GM23338 (cell line): ENCODE data around the gene SFT2D1. TPM values are rescaled to one million over a fixed set of nuclear protein-coding genes. Genes with fewer than 3 reads are reported as not detected.

Source experiments
- ATAC-seq: fragments of 200-7000 bp; cut with Tn5 transposase; 3 replicates; pipeline ENCODE4 v1.9.1; 2020
- DNase-seq: peaks from one replicate; pipeline ENCODE4 v3.0.0-alpha.2; 2015; ENCODE audit warnings: low spot score
- H2AFZ ChIP-seq: fragments of 200-600 bp; sonication (generic); 2 replicates; pipeline ENCODE4 v1.8.0; 2016; ENCODE audit warnings: antibody characterized with exemption, mild to moderate bottlenecking, moderate library complexity
- H3F3A ChIP-seq: fragments of 200-600 bp; sonication (generic); replicated peaks from 2 replicates; pipeline ENCODE4 v1.8.0; 2017; ENCODE audit warnings: antibody characterized with exemption, mixed run types, low read depth
- H3K27ac ChIP-seq: fragments of 200-600 bp; sonication (generic); 2 replicates; pipeline ENCODE4 v1.6.1; 2016; ENCODE audit warnings: low read depth
- H3K27me3 ChIP-seq: fragments of 200-600 bp; sonication (generic); 2 replicates; pipeline ENCODE4 v1.8.0; 2016; ENCODE audit warnings: mild to moderate bottlenecking, mixed run types, moderate library complexity; ENCODE audit not compliant: insufficient read depth
- H3K36me3 ChIP-seq: fragments of 200-600 bp; sonication (generic); 2 replicates; pipeline ENCODE4 v1.8.0; 2016; ENCODE audit warnings: mild to moderate bottlenecking; ENCODE audit not compliant: insufficient read depth
- H3K4me1 ChIP-seq: fragments of 200-600 bp; sonication (generic); 2 replicates; pipeline ENCODE4 v1.8.0; 2016; ENCODE audit warnings: mild to moderate bottlenecking, moderate library complexity; ENCODE audit not compliant: insufficient read depth
- H3K4me2 ChIP-seq: fragments of 200-600 bp; sonication (generic); 2 replicates; pipeline ENCODE4 v1.7.1; 2017; ENCODE audit warnings: mixed run types
- H3K4me3 ChIP-seq: fragments of 200-600 bp; sonication (generic); 2 replicates; pipeline ENCODE4 v1.6.1; 2016; ENCODE audit warnings: mixed run types
- H3K79me2 ChIP-seq: fragments of 200-600 bp; sonication (generic); replicated peaks from 2 replicates; pipeline ENCODE4 v1.8.0; 2017; ENCODE audit warnings: mild to moderate bottlenecking; ENCODE audit not compliant: insufficient read depth
- H3K9me2 ChIP-seq: fragments of 200-600 bp; sonication (generic); 2 replicates; pipeline ENCODE4 v1.8.0; 2017; ENCODE audit not compliant: insufficient read depth
- H4K20me1 ChIP-seq: fragments of 200-600 bp; sonication (generic); replicated peaks from 2 replicates; pipeline ENCODE4 v1.8.0; 2017; ENCODE audit warnings: mild to moderate bottlenecking; ENCODE audit not compliant: insufficient read depth
- H3K27ac Mint-ChIP-seq: 2 replicates; pipeline ENCODE4 v1.8.0; 2020; ENCODE audit warnings: inconsistent platforms, mild to moderate bottlenecking, moderate library complexity, mixed read lengths
- H3K27me3 Mint-ChIP-seq: 3 replicates; pipeline ENCODE4 v1.8.0; 2022; ENCODE audit warnings: low read depth, mild to moderate bottlenecking, moderate library complexity, mixed read lengths, inconsistent platforms; ENCODE audit not compliant: insufficient read depth, poor library complexity
- H3K36me3 Mint-ChIP-seq: 3 replicates; pipeline ENCODE4 v1.8.0; 2021; ENCODE audit warnings: low read depth, mild to moderate bottlenecking, inconsistent platforms, moderate library complexity, mixed read lengths
- H3K4me1 Mint-ChIP-seq: 3 replicates; pipeline ENCODE4 v1.8.0; 2020; ENCODE audit warnings: mild to moderate bottlenecking, inconsistent platforms, mixed read lengths
- H3K4me3 Mint-ChIP-seq: 3 replicates; pipeline ENCODE4 v1.8.0; 2021; ENCODE audit warnings: moderate library complexity, mild to moderate bottlenecking, inconsistent platforms, mixed read lengths
- H3K9me3 Mint-ChIP-seq: 3 replicates; pipeline ENCODE4 v1.8.0; 2020; ENCODE audit warnings: moderate library complexity, mild to moderate bottlenecking, inconsistent platforms, mixed read lengths
- CREB1 ChIP-seq: fragments of 250-450 bp; sonication (Bioruptor Pico); IDR thresholded peaks from 2 replicates; pipeline ENCODE4 v1.5.0; 2020; ENCODE audit warnings: low read depth, mild to moderate bottlenecking, moderate library complexity
- CTCF ChIP-seq, 2 experiments: fragments of 200-600 bp in 1 of 2; sonication (generic) in 1 of 2; conservative IDR thresholded peaks; 2 replicates each; pipeline versions ENCODE4 v1.5.1 to v1.6.1; 2016 to 2017; ENCODE audit warnings: antibody characterized with exemption in 2 of 2, low read depth in 2 of 2, mild to moderate bottlenecking in 2 of 2, moderate library complexity in 1 of 2
- ETS1 ChIP-seq: IDR thresholded peaks from 2 replicates; pipeline ENCODE4 v1.6.1; 2016; ENCODE audit warnings: antibody characterized with exemption
- EZH2 ChIP-seq: fragments of 200-600 bp; sonication (generic); IDR thresholded peaks from one replicate; pipeline ENCODE4 v1.8.0; 2017; ENCODE audit warnings: antibody characterized with exemption, mild to moderate bottlenecking, low read depth; ENCODE audit not compliant: unreplicated experiment
- EZH2phosphoT487 ChIP-seq: fragments of 200-600 bp; sonication (generic); IDR thresholded peaks from one replicate; pipeline ENCODE4 v1.8.1; 2018; ENCODE audit warnings: antibody characterized with exemption; ENCODE audit not compliant: unreplicated experiment
- JUNB ChIP-seq: IDR thresholded peaks from one replicate; pipeline ENCODE4 v1.6.1; 2016; ENCODE audit warnings: antibody characterized with exemption; ENCODE audit not compliant: unreplicated experiment
- NANOG ChIP-seq: IDR thresholded peaks from 2 replicates; pipeline ENCODE4 v1.6.1; 2016; ENCODE audit warnings: antibody characterized with exemption, borderline replicate concordance
- POLR2AphosphoS5 ChIP-seq: IDR thresholded peaks from 2 replicates; pipeline ENCODE4 v1.6.1; 2016; ENCODE audit warnings: antibody characterized with exemption, low read depth
- REST ChIP-seq: IDR thresholded peaks from one replicate; pipeline ENCODE4 v1.6.1; 2018; ENCODE audit warnings: antibody characterized with exemption; ENCODE audit not compliant: unreplicated experiment
- STAT1 ChIP-seq: IDR thresholded peaks from one replicate; pipeline ENCODE4 v1.6.1; 2016; ENCODE audit warnings: antibody characterized with exemption; ENCODE audit not compliant: unreplicated experiment
- ZNF114 ChIP-seq: fragments of 250-450 bp; sonication (Bioruptor Pico); IDR thresholded peaks from 2 replicates; pipeline ENCODE4 v1.5.0; 2020; ENCODE audit warnings: mild to moderate bottlenecking, moderate library complexity
- ZNF331 ChIP-seq: fragments of 250-450 bp; sonication (Bioruptor Pico); IDR thresholded peaks from 2 replicates; pipeline ENCODE4 v1.5.0; 2020; ENCODE audit warnings: low read depth, mild to moderate bottlenecking, moderate library complexity
- ZNF462 ChIP-seq: fragments of 250-450 bp; sonication (Bioruptor Pico); IDR thresholded peaks from 2 replicates; pipeline ENCODE4 v1.5.0; 2020; ENCODE audit warnings: mild to moderate bottlenecking, moderate library complexity
- polyA plus RNA-seq: library from polyadenylated mRNA; unstranded; fragments of >200 nt; fragmentation: Nextera tagmentation; extraction: Ambion mirVana; gene quantifications from 2 replicates; pipeline ENCODE4 v1.2.1, GENCODE V29; 2016
- total RNA-seq: library from RNA; depleted of rRNA; stranded (reverse); fragments of >200 nt; shearing (Covaris generic); gene quantifications from 2 replicates; pipeline ENCODE4 v1.2.3, GENCODE V29; 2014

Gene SFT2D1
- total and polyA plus RNA-seq, 2 experiments from 2014 or later = 74.7 to 120 TPM

GRCh38 chr6:166333172-166333995, 9.0 kb downstream of the SFT2D1 start:
- Mint-ChIP-seq H3K27ac (peak overlapping the region; percentile 19), H3K4me3 (no peak overlapping the region; the same call in 2 of the 3 replicates), H3K36me3 (peaks cover 25% of the 10 kb centered on the region), H3K4me1 (peaks cover 46% of the 10 kb centered on the region), H3K9me3 (no peaks in the 10 kb centered on the region), H3K27me3 (peaks cover 6% of the 10 kb centered on the region)
- Histone ChIP-seq H3K36me3 (no peaks in the 10 kb centered on the region), H3K4me2 (peak overlapping the region; percentile 25; the same call in 1 of the 2 replicates), H3K79me2 (peaks cover 95% of the 10 kb centered on the region), H3K27me3 (no peaks in the 10 kb centered on the region), H3K4me3 (no peak overlapping the region), H3K9me2 (no peaks in the 10 kb centered on the region), H3K27ac (peak overlapping the region; percentile 1), H2AFZ (no peak overlapping the region), H4K20me1 (peaks cover 35% of the 10 kb centered on the region), H3K4me1 (peaks cover 31% of the 10 kb centered on the region), H3F3A (no peaks in the 10 kb centered on the region; the same call in 1 of the 2 replicates)
- DNase-seq (no peak), ATAC-seq (no peak)
- TF ChIP-seq POLR2AphosphoS5 = no peak
- TF ChIP-seq EZH2 = no peak
- TF ChIP-seq ZNF331 (CRISPR knock-in tag) = no peak
- no peak for TF ChIP-seq NANOG
- TF ChIP-seq CREB1 (CRISPR knock-in tag) = no peak
- no peak for TF ChIP-seq REST
- no peak for TF ChIP-seq STAT1
- no peak for TF ChIP-seq EZH2phosphoT487
- no peak for TF ChIP-seq ZNF114 (CRISPR knock-in tag)
- TF ChIP-seq ETS1 = no peak
- TF ChIP-seq CTCF (conservative IDR thresholded peaks at IDR 0.05; ENCODE audit: low read depth in 2 of 2) = no peak
- TF ChIP-seq ZNF462 (CRISPR knock-in tag) = no peak
- no peak for TF ChIP-seq JUNB
